K562 (cell line): ENCODE measurements around the gene TTC27.

Source experiments
- MAFK ChIP-seq: IDR thresholded peaks from 2 replicates; pipeline ENCODE4 v1.6.1; 2011; ENCODE audit warnings: low read length, improper control_type of control experiment
- SRSF1 ChIP-seq: fragments of 200-400 bp; formaldehyde crosslinking; IDR thresholded peaks from 2 replicates; pipeline ENCODE4 v1.6.1; 2017; ENCODE audit warnings: mild to moderate bottlenecking, low read depth, low read length, moderate library complexity
- ZNF174 ChIP-seq: fragments of 250-450 bp; sonication (Bioruptor Pico); IDR thresholded peaks from 2 replicates; pipeline ENCODE4 v1.4.0; 2020; ENCODE audit warnings: mild to moderate bottlenecking
- ZNF217 ChIP-seq: sonication (generic); formaldehyde crosslinking; IDR thresholded peaks from 2 replicates; pipeline ENCODE4 v1.8.0; 2022; ENCODE audit warnings: mild to moderate bottlenecking, missing genetic modification reagents
- TF ChIP-seq, protein P1 (sequence below), 3 experiments: IDR thresholded peaks in 2 of 3; conservative IDR thresholded peaks in 1 of 3; 2 replicates each; pipeline ENCODE4 v1.5.1; 2011 to 2012; ENCODE audit warnings: low read length in 3 of 3, mild to moderate bottlenecking in 3 of 3, control low read depth in 2 of 3, improper control_type of control experiment in 1 of 3, inconsistent platforms in 1 of 3, low read depth in 1 of 3, mixed read lengths in 1 of 3, moderate library complexity in 1 of 3; ENCODE audit not compliant: insufficient read depth in 2 of 3
- TF ChIP-seq, protein P2 (sequence below), 3 experiments: fragments of 200-800 bp in 1 of 3; fragments of 250-450 bp in 1 of 3; fragments of 450-650 bp in 1 of 3; sonication (Bioruptor Pico) in 1 of 3; sonication (Bioruptor generic) in 1 of 3; formaldehyde crosslinking in 1 of 3; IDR thresholded peaks; 2 replicates each; pipeline versions ENCODE4 v1.6.1 to v1.8.0; 2016 to 2022; ENCODE audit warnings: mild to moderate bottlenecking in 2 of 3, missing genetic modification characterization in 2 of 3, missing compliant biosample characterization in 1 of 3, moderate library complexity in 1 of 3
- TF ChIP-seq, protein P3 (sequence below): fragments of 450-650 bp; IDR thresholded peaks from 2 replicates; pipeline ENCODE4 v1.6.1; 2016; ENCODE audit warnings: borderline replicate concordance

DNA sequence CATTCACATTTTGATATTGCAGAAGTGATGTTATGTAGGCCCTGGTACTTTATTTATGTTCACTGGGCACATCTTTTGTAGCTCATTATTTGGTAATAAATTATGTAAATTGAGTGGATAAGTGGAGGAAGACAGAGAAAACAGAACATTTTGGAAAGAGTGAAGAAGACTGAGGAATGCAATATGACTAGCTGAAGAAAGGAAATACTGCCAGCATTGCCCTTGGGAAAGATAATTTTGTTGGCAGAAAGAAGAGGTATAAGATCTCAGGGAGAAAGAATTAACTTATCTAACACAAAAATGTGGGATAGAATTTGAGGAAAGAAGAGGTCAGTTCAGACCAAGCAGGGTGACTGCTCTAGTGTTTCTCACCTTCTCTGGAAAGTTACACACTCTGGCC, 118.8 kb downstream of the TTC27 start:
- TF ChIP-seq ZNF174 (CRISPR knock-in tag) (no peak), ZNF217 (no peak), SRSF1 (no peak), MAFK (no peak)
- TF ChIP-seq, protein P1, sequence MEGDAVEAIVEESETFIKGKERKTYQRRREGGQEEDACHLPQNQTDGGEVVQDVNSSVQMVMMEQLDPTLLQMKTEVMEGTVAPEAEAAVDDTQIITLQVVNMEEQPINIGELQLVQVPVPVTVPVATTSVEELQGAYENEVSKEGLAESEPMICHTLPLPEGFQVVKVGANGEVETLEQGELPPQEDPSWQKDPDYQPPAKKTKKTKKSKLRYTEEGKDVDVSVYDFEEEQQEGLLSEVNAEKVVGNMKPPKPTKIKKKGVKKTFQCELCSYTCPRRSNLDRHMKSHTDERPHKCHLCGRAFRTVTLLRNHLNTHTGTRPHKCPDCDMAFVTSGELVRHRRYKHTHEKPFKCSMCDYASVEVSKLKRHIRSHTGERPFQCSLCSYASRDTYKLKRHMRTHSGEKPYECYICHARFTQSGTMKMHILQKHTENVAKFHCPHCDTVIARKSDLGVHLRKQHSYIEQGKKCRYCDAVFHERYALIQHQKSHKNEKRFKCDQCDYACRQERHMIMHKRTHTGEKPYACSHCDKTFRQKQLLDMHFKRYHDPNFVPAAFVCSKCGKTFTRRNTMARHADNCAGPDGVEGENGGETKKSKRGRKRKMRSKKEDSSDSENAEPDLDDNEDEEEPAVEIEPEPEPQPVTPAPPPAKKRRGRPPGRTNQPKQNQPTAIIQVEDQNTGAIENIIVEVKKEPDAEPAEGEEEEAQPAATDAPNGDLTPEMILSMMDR (IDR thresholded peaks at IDR 0.05 in 2 of 3, conservative IDR thresholded peaks at IDR 0.05 in 1 of 3; ENCODE audit: insufficient read depth in 2 of 3, low read depth in 1 of 3, low read length in 3 of 3): no peak
- TF ChIP-seq, protein P2, sequence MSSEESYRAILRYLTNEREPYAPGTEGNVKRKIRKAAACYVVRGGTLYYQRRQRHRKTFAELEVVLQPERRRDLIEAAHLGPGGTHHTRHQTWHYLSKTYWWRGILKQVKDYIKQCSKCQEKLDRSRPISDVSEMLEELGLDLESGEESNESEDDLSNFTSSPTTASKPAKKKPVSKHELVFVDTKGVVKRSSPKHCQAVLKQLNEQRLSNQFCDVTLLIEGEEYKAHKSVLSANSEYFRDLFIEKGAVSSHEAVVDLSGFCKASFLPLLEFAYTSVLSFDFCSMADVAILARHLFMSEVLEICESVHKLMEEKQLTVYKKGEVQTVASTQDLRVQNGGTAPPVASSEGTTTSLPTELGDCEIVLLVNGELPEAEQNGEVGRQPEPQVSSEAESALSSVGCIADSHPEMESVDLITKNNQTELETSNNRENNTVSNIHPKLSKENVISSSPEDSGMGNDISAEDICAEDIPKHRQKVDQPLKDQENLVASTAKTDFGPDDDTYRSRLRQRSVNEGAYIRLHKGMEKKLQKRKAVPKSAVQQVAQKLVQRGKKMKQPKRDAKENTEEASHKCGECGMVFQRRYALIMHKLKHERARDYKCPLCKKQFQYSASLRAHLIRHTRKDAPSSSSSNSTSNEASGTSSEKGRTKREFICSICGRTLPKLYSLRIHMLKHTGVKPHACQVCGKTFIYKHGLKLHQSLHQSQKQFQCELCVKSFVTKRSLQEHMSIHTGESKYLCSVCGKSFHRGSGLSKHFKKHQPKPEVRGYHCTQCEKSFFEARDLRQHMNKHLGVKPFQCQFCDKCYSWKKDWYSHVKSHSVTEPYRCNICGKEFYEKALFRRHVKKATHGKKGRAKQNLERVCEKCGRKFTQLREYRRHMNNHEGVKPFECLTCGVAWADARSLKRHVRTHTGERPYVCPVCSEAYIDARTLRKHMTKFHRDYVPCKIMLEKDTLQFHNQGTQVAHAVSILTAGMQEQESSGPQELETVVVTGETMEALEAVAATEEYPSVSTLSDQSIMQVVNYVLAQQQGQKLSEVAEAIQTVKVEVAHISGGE (CRISPR knock-in tag; IDR thresholded peaks at IDR 0.05): no peak
- TF ChIP-seq, protein P3, sequence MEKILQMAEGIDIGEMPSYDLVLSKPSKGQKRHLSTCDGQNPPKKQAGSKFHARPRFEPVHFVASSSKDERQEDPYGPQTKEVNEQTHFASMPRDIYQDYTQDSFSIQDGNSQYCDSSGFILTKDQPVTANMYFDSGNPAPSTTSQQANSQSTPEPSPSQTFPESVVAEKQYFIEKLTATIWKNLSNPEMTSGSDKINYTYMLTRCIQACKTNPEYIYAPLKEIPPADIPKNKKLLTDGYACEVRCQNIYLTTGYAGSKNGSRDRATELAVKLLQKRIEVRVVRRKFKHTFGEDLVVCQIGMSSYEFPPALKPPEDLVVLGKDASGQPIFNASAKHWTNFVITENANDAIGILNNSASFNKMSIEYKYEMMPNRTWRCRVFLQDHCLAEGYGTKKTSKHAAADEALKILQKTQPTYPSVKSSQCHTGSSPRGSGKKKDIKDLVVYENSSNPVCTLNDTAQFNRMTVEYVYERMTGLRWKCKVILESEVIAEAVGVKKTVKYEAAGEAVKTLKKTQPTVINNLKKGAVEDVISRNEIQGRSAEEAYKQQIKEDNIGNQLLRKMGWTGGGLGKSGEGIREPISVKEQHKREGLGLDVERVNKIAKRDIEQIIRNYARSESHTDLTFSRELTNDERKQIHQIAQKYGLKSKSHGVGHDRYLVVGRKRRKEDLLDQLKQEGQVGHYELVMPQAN: no peak
